Spleen (tissue), 7 donors: Measurements from ENCODE around the gene STIL.

Source experiments
- CTCF ChIP-seq, 11 experiments: fragments of 200-600 bp in 7 of 11; fragments of 450-650 bp in 4 of 11; sonication (generic) in 4 of 11; IDR thresholded peaks in 8 of 11; conservative IDR thresholded peaks in 3 of 11; 1 replicate in 7 of 11; 2 replicates in 4 of 11; pipeline versions ENCODE4 v1.4.0 to v1.8.0; 2016 to 2021; ENCODE audit warnings: antibody characterized with exemption in 11 of 11, inconsistent platforms in 4 of 11, mild to moderate bottlenecking in 1 of 11
- POLR2A ChIP-seq, 3 donors: fragments of 450-650 bp; IDR thresholded peaks; one replicate each; pipeline ENCODE4 v1.5.1; 2017; ENCODE audit warnings: antibody characterized with exemption in 3 of 3, mild to moderate bottlenecking in 1 of 3
- POLR2AphosphoS5 ChIP-seq, 3 donors: sonication (generic); formaldehyde crosslinking; IDR thresholded peaks; one replicate each; pipeline ENCODE4 v1.5.1; 2017; ENCODE audit warnings: antibody characterized with exemption in 3 of 3
- donor health status: DM: no; HTN: no; CAD: no; lungs with moderate emphysema.
- donor health status: DM: no; HTN: no; CAD: no.
- donor health status: DM: no; HTN: no; CAD: no.

DNA sequence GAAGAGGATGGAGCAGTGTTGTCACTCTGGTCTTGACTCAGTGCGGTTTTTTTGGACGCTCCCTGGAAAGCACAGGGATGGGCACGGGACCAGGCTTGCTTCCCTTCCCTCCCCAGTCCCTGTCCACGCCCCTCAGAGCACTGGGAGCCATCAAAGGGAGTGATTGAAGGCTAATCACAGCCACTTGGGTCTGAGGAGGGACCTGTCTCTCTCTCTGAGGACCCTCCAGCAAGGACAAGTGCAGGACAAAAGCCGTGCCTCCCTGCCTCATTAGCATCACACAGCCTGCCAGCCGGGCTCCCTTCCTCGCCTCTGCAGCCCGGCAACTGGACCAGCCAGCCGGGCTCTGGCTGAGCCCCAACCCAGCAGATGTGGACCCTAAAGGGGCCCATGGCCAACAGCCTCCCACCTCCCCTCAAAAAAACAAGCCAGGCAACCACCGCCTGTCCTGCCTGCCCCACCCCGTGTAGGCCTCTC, 105.5 kb downstream of the STIL start:
- no peak for TF ChIP-seq CTCF (IDR thresholded peaks at IDR 0.05 in 8 of 11, conservative IDR thresholded peaks at IDR 0.05 in 3 of 11)
- TF ChIP-seq POLR2A (IDR thresholded peaks at IDR 0.05): no peak
- no peak for TF ChIP-seq POLR2AphosphoS5 (IDR thresholded peaks at IDR 0.05)
